ENCODE results near the gene FOXA1.

DNA sequence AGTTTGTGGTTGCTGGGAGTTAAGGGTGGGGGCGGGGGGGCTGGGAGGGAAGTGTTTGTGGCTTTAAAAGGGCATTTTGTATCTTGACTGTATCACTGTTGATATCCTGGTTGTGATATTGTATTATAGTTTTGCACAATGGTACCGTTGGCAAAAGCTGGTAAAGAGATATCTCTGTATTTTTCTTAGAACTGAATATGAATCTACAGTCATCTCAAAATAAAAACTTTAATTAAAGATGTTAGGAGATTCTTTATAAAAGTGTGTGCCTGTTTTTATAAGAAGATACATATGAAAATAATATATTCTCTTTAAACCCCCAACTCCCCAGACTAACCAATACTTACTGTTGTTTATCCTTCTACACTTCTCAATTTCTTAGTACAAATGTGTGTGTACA lies 43.5 kb upstream of the FOXA1 start:
- TF ChIP-seq, protein P1, sequence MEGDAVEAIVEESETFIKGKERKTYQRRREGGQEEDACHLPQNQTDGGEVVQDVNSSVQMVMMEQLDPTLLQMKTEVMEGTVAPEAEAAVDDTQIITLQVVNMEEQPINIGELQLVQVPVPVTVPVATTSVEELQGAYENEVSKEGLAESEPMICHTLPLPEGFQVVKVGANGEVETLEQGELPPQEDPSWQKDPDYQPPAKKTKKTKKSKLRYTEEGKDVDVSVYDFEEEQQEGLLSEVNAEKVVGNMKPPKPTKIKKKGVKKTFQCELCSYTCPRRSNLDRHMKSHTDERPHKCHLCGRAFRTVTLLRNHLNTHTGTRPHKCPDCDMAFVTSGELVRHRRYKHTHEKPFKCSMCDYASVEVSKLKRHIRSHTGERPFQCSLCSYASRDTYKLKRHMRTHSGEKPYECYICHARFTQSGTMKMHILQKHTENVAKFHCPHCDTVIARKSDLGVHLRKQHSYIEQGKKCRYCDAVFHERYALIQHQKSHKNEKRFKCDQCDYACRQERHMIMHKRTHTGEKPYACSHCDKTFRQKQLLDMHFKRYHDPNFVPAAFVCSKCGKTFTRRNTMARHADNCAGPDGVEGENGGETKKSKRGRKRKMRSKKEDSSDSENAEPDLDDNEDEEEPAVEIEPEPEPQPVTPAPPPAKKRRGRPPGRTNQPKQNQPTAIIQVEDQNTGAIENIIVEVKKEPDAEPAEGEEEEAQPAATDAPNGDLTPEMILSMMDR (IDR thresholded peaks at IDR 0.05 in 8 of 11, conservative IDR thresholded peaks at IDR 0.05 in 3 of 11), result no peak
- TF ChIP-seq POLR2AphosphoS5 (IDR thresholded peaks at IDR 0.05) (no peak), POLR2A (IDR thresholded peaks at IDR 0.05) (no peak)

Data from spleen (tissue), 7 donors.